B cell (primary cell): ENCODE measurements around the gene NIPBL. TPM values are rescaled to one million over a fixed set of nuclear protein-coding genes. Genes with fewer than 3 reads are reported as not detected.

Source experiments
- ATAC-seq: fragments of 200-7000 bp; cut with Tn5 transposase; one replicate; pipeline ENCODE4 v1.10.0; 2021; ENCODE audit warnings: low read depth, mild to moderate bottlenecking, moderate number of reproducible peaks, moderate library complexity
- CTCF ChIA-PET: fragments of 350-600 bp; sonication (Branson Sonifier 250); formaldehyde crosslinking; loops from one replicate; lab custom pipeline; 2021; ENCODE audit warnings: antibody characterized with exemption, inconsistent platforms; lab: Charles Lee
- POLR2A ChIA-PET: fragments of 350-600 bp; sonication (Branson Sonifier 250); formaldehyde crosslinking; loops from one replicate; lab custom pipeline; 2021; ENCODE audit warnings: antibody characterized with exemption; lab: Charles Lee
- DNase-seq: peaks from one replicate; pipeline ENCODE4 v3.0.0; 2013
- H2AFZ ChIP-seq: 2 replicates; pipeline ENCODE4 v1.6.1; 2012; ENCODE audit warnings: mild to moderate bottlenecking, low read depth, low read length; ENCODE audit not compliant: insufficient read depth, poor library complexity, severe bottlenecking
- H3K27ac ChIP-seq, 2 donors: 1 replicate in 1 of 2; 2 replicates in 1 of 2; pipeline ENCODE4 v1.5.1; 2012 to 2013; ENCODE audit warnings: low read length in 2 of 2, mild to moderate bottlenecking in 2 of 2, moderate library complexity in 1 of 2
- H3K27me3 ChIP-seq, 4 experiments: fragments of 200-600 bp in 1 of 4; sonication (generic) in 1 of 4; replicated peaks in 1 of 4; 1 replicate in 2 of 4; 2 replicates in 2 of 4; pipeline versions ENCODE4 v1.6.1 to v1.7.0; 2013 to 2016; ENCODE audit warnings: low read length in 3 of 4, mild to moderate bottlenecking in 2 of 4, mixed read lengths in 1 of 4, moderate library complexity in 1 of 4; ENCODE audit not compliant: insufficient read depth in 4 of 4, control insufficient read depth in 3 of 4; ENCODE audit errors: control extremely low read depth in 1 of 4
- H3K36me3 ChIP-seq, 2 experiments: replicated peaks in 1 of 2; 1 replicate in 1 of 2; 2 replicates in 1 of 2; pipeline versions ENCODE4 v1.6.1 to v1.7.1; 2013; ENCODE audit warnings: low read length in 1 of 2; ENCODE audit not compliant: insufficient read depth in 2 of 2, control insufficient read depth in 1 of 2; ENCODE audit errors: control extremely low read depth in 1 of 2, extremely low read depth in 1 of 2
- H3K4me1 ChIP-seq, 2 donors: fragments of 200-600 bp in 1 of 2; sonication (generic) in 1 of 2; 1 replicate in 1 of 2; 2 replicates in 1 of 2; pipeline versions ENCODE4 v1.5.1 to v1.6.1; 2013 to 2017; ENCODE audit warnings: low read length in 2 of 2; ENCODE audit not compliant: control insufficient read depth in 2 of 2, insufficient read depth in 2 of 2
- H3K4me2 ChIP-seq: replicated peaks from 2 replicates; pipeline ENCODE3; 2012; ENCODE audit warnings: mild to moderate bottlenecking, low read depth, low read length; ENCODE audit not compliant: poor library complexity, severe bottlenecking
- H3K4me3 ChIP-seq, 5 experiments: fragments of 200-600 bp in 1 of 5; sonication (generic) in 1 of 5; 1 replicate in 3 of 5; 2 replicates in 2 of 5; pipeline versions ENCODE4 v1.5.1 to v1.7.0; 2011 to 2016; ENCODE audit warnings: low read length in 4 of 5, mild to moderate bottlenecking in 4 of 5, low read depth in 2 of 5, control low read depth in 1 of 5, moderate library complexity in 1 of 5; ENCODE audit not compliant: insufficient read depth in 1 of 5; ENCODE audit errors: control extremely low read depth in 1 of 5, extremely low read depth in 1 of 5
- H3K79me2 ChIP-seq: fragments of 200-600 bp; sonication (generic); one replicate; pipeline ENCODE4 v1.6.0; 2016; ENCODE audit warnings: low read length; ENCODE audit not compliant: control insufficient read depth, insufficient read depth
- H3K9ac ChIP-seq: fragments of 200-600 bp; sonication (generic); 2 replicates; pipeline ENCODE4 v1.6.1; 2017; ENCODE audit warnings: mild to moderate bottlenecking, low read length, moderate library complexity
- H3K9me3 ChIP-seq, 3 donors: one replicate each; pipeline versions ENCODE4 v1.6.1 to v1.7.1; 2013; ENCODE audit warnings: low read length in 2 of 3; ENCODE audit not compliant: control insufficient read depth in 2 of 3, insufficient read depth in 1 of 3; ENCODE audit errors: control extremely low read depth in 1 of 3
- H4K20me1 ChIP-seq: 2 replicates; pipeline ENCODE4 v1.6.0; 2012; ENCODE audit warnings: mild to moderate bottlenecking, low read length; ENCODE audit not compliant: insufficient read depth, control insufficient read depth, poor library complexity, severe bottlenecking
- H3K27ac Mint-ChIP-seq: one replicate; pipeline ENCODE4 v1.8.0; 2021; ENCODE audit warnings: mixed read lengths
- H3K27me3 Mint-ChIP-seq: one replicate; pipeline ENCODE4 v1.8.0; 2021; ENCODE audit warnings: mixed read lengths
- H3K4me1 Mint-ChIP-seq: one replicate; pipeline ENCODE4 v1.8.0; 2021; ENCODE audit warnings: mixed read lengths
- H3K4me3 Mint-ChIP-seq: one replicate; pipeline ENCODE4 v1.8.0; 2021; ENCODE audit warnings: mixed read lengths
- H3K9me3 Mint-ChIP-seq: one replicate; pipeline ENCODE4 v1.8.0; 2022; ENCODE audit warnings: mixed read lengths; ENCODE audit not compliant: insufficient read depth
- CTCF ChIP-seq: fragments of 200-600 bp; IDR thresholded peaks from one replicate; pipeline ENCODE4 v1.8.0; 2022; ENCODE audit warnings: antibody characterized with exemption, mild to moderate bottlenecking
- EZH2 ChIP-seq: IDR thresholded peaks from 2 replicates; pipeline ENCODE4 v1.6.1; 2012; ENCODE audit warnings: borderline replicate concordance, low read depth, mild to moderate bottlenecking, moderate library complexity, low read length; ENCODE audit not compliant: insufficient read depth, poor library complexity, severe bottlenecking
- WGBS: methylation state at CpG from one replicate; pipeline ENCODE4 v1.1.5; 2013; ENCODE audit warnings: missing lambda C conversion rate; ENCODE audit not compliant: insufficient coverage; 5-methylcytosine and 5-hydroxymethylcytosine counted together
- intact Hi-C: fragments of 100-400 bp; cut with micrococcal nuclease; formaldehyde crosslinking; loops from one replicate; pipeline ENCODE4 v1.10.0; 2022
- polyA plus RNA-seq: library from polyadenylated mRNA; depleted of rRNA; stranded (reverse); fragments of >200 nt; gene quantifications from 2 replicates; pipeline ENCODE4 v1.2.3, GENCODE V29; 2012
- total RNA-seq, 2 donors: library from RNA; stranded (reverse); fragments of 120-200 nt in 1 of 2; gene quantifications; 1 replicate in 1 of 2; 2 replicates in 1 of 2; pipeline versions ENCODE4 v1.2.3 to v1.2.4, GENCODE V29; 2013 to 2022

The NIPBL gene
- total and polyA plus RNA-seq, 2 donors (not counting 1 experiment from before 2014, with no cell fraction given) = 24.7 to 112 TPM

- Histone ChIP-seq H3K9me3 (no peaks in the 10 kb centered on the region), H4K20me1 (no peaks in the 10 kb centered on the region), H3K79me2 (no peaks in the 10 kb centered on the region), H3K27me3 (no peaks in the 10 kb centered on the region), H2AFZ (no peak overlapping the region), H3K36me3 (peaks cover 18 to 63% of the 10 kb centered on the region in 2 experiments), H3K27ac (no peak overlapping the region), H3K4me1 (no peaks in the 10 kb centered on the region), H3K9ac (no peak overlapping the region), H3K4me2 (no peak overlapping the region), H3K4me3 (no peak overlapping the region)
- Mint-ChIP-seq H3K4me1 (no peaks in the 10 kb centered on the region), H3K27ac (no peak overlapping the region), H3K27me3 (no peaks in the 10 kb centered on the region), H3K4me3 (no peak overlapping the region), H3K9me3 (no peaks in the 10 kb centered on the region)
- ATAC-seq (no peak), DNase-seq (no peak)
- no peak for TF ChIP-seq CTCF
- TF ChIP-seq EZH2 = no peak
- intact Hi-C loops = no loop called here
- ChIA-PET POLR2A (no interaction called here), CTCF (interaction anchor here (1.5 kb wide), 1 partner anchor 8 kb away, joined by 3 read pairs; no protein-coding TSS in a partner anchor)
Observed at GRCh38 chr5:37047947-37048346, 171.4 kb downstream of the NIPBL start.

GRCh38 chr5:37054391-37054790, 177.8 kb downstream of the NIPBL start:
- no peaks in the 10 kb centered on the region for H3K9me3 ChIP-seq
- H3K27ac Mint-ChIP-seq = no peak overlapping the region
- no peak overlapping the region for H3K4me3 Mint-ChIP-seq
- no peak overlapping the region for H3K27ac ChIP-seq
- H3K4me2 ChIP-seq = no peak overlapping the region
- intact Hi-C loops = no loop called here
- TF ChIP-seq CTCF = no peak
- TF ChIP-seq EZH2 = no peak
- H4K20me1 ChIP-seq = no peaks in the 10 kb centered on the region
- no peak overlapping the region for H3K9ac ChIP-seq
- H3K4me1 ChIP-seq = no peaks in the 10 kb centered on the region
- no peaks in the 10 kb centered on the region for H3K9me3 Mint-ChIP-seq
- no peaks in the 10 kb centered on the region for H3K4me1 Mint-ChIP-seq
- ChIA-PET POLR2A (no interaction called here), CTCF (no interaction called here)
- no peak overlapping the region for H3K4me3 ChIP-seq
- WGBS = 100% methylated on average over 2 of the region's 2 CpGs
- H3K27me3 ChIP-seq = no peaks in the 10 kb centered on the region
- peaks cover 22 to 75% of the 10 kb centered on the region in 2 experiments for H3K36me3 ChIP-seq
- H3K27me3 Mint-ChIP-seq = no peaks in the 10 kb centered on the region
- DNase-seq (no peak), ATAC-seq (no peak)
- no peak overlapping the region for H2AFZ ChIP-seq
- no peaks in the 10 kb centered on the region for H3K79me2 ChIP-seq
